ENCODE data around the gene DOCK2.

DOCK2 gene

GRCh38 chr5:169904508-169904907 lies 267.4 kb downstream of the DOCK2 start:
- H3K4me1 ChIP-seq (ENCODE audit: control insufficient read depth, insufficient read depth, low read length) = no peaks in the 10 kb centered on the region
- H3K27me3 ChIP-seq (ENCODE audit: control insufficient read depth, insufficient read depth, low read length) = no peaks in the 10 kb centered on the region
- no peak overlapping the region for H3K4me3 ChIP-seq (ENCODE audit: low read length)
- H3K9ac ChIP-seq (ENCODE audit: low read length) = no peak overlapping the region
- no peaks in the 10 kb centered on the region for H3K36me3 ChIP-seq (ENCODE audit: control insufficient read depth, insufficient read depth, low read length)
- no peak overlapping the region for H3K27ac ChIP-seq (ENCODE audit: low read depth, low read length)

DNA sequence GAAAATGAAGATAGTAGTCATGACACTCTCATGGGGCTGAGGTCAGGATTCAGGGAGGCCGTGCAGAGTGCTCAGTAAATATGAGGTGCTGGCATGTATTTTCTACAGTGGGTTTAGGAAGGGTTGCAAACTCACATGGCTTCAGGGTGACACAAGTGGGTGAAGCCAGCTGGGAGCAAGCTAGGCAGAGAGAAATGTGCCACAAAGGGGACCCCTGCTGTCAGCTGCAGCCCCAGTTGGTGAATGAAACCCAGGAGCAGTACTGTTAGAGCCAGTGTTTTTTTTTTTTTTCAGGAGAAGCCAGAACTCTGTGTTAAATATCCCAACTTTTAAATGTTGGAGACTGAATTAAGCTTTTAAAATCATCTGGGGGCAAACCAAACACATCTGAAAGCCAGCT lies 267.9 kb downstream of the DOCK2 start:
- Histone ChIP-seq H3K4me3 (ENCODE audit: low read length) (no peak overlapping the region), H3K27me3 (ENCODE audit: control insufficient read depth, insufficient read depth, low read length) (no peaks in the 10 kb centered on the region), H3K36me3 (ENCODE audit: control insufficient read depth, insufficient read depth, low read length) (no peaks in the 10 kb centered on the region), H3K27ac (ENCODE audit: low read depth, low read length) (no peak overlapping the region), H3K9ac (ENCODE audit: low read length) (no peak overlapping the region), H3K4me1 (ENCODE audit: control insufficient read depth, insufficient read depth, low read length) (no peaks in the 10 kb centered on the region)

- Histone ChIP-seq H3K9ac (ENCODE audit: low read length) (no peak overlapping the region), H3K27ac (ENCODE audit: low read depth, low read length) (no peak overlapping the region), H3K4me3 (ENCODE audit: low read length) (no peak overlapping the region), H3K36me3 (ENCODE audit: control insufficient read depth, insufficient read depth, low read length) (no peaks in the 10 kb centered on the region), H3K4me1 (ENCODE audit: control insufficient read depth, insufficient read depth, low read length) (no peaks in the 10 kb centered on the region), H3K27me3 (ENCODE audit: control insufficient read depth, insufficient read depth, low read length) (no peaks in the 10 kb centered on the region)
Measured at GRCh38 chr5:169906745-169907649, 269.9 kb downstream of the DOCK2 start.

DNA sequence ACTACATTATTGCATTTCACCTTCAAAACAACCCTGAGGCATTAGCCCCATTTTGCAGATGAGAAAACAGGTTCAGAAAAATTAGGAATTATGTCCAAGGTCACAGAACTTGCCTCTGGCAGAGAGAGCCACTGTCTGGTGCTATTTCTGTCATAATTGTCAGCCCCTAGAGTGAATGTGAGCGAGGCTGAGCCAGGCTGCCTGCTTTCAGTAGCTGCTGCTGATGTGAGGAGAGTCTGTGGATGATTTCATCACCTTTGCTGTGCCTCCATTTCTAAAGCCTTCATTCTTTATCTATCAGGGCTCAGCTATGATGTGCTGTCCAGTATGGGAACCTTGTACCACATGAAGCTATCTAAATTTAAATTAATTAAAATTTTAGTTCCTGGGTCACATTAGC lies 271.8 kb downstream of the DOCK2 start:
- Histone ChIP-seq H3K9ac (ENCODE audit: low read length) (no peak overlapping the region), H3K27ac (ENCODE audit: low read depth, low read length) (no peak overlapping the region), H3K27me3 (ENCODE audit: control insufficient read depth, insufficient read depth, low read length) (no peaks in the 10 kb centered on the region), H3K36me3 (ENCODE audit: control insufficient read depth, insufficient read depth, low read length) (no peaks in the 10 kb centered on the region), H3K4me3 (ENCODE audit: low read length) (no peak overlapping the region), H3K4me1 (ENCODE audit: control insufficient read depth, insufficient read depth, low read length) (no peaks in the 10 kb centered on the region)

GRCh38 chr5:169909945-169910344 lies 272.9 kb downstream of the DOCK2 start:
- H3K27ac ChIP-seq (ENCODE audit: low read depth, low read length) = no peak overlapping the region

DNA sequence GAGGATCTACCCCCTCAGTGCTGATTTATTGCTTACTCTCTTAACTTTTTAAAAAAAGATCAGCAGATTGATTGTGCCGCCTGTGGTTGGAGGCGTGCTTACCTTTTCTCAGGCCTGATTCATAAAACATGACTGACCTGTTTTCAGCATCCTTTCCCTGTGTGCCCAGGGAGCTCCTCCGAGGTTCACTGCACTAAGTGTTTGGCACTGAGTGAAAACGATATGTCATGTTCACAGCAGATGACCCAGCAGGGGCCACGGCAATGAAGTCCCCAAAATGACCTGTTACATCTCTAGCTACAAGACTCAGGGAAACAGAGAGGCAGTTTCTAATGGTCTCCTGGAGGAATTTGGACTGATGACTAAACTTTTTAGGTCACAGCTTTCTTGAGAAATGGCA lies 273.3 kb downstream of the DOCK2 start:
- Histone ChIP-seq H3K36me3 (ENCODE audit: control insufficient read depth, insufficient read depth, low read length) (no peaks in the 10 kb centered on the region), H3K4me3 (ENCODE audit: low read length) (no peak overlapping the region), H3K27ac (ENCODE audit: low read depth, low read length) (no peak overlapping the region)

More at GRCh38 chr5:169909945-169910344, 272.9 kb downstream of the DOCK2 start:
- Histone ChIP-seq H3K4me1 (ENCODE audit: control insufficient read depth, insufficient read depth, low read length) (no peaks in the 10 kb centered on the region), H3K9ac (ENCODE audit: low read length) (no peak overlapping the region), H3K36me3 (ENCODE audit: control insufficient read depth, insufficient read depth, low read length) (no peaks in the 10 kb centered on the region), H3K4me3 (ENCODE audit: low read length) (no peak overlapping the region), H3K27me3 (ENCODE audit: control insufficient read depth, insufficient read depth, low read length) (no peaks in the 10 kb centered on the region)

DNA sequence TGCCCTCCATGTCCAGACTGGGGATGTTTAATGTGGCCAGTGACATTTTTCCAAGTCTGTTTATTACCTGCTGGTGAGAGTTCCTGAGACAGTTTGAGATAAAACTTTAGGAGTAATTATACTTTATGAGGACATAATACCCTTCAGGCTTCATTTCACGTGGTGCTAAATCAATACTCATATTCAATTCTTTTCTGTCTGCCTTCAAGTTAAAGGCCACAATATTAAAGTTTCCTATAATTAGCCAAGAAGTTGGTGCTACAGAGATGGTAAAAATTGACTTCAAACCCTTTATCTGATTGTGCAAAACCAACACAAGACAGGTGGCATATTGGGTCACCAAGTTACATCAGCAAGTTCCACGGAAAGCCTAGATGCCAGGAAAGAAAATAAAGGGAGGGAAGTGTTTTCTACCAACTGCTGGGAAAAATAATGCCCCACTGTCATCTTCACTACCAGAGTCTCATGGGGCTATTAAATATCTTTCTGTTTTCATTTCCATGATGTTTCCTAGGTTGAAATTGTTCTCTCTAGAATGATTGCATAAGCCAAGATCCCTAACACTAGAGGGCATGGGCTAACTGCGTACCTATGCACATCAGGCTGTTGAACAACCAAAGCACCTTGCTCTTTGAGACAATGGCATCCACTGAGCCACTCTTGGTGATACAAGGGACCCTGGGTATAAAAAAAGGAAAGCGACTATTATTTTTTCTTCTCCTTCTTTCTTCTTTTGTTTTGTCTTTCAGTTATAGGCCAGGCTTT lies 274.6 kb downstream of the DOCK2 start:
- Histone ChIP-seq H3K36me3 (ENCODE audit: control insufficient read depth, insufficient read depth, low read length) (no peaks in the 10 kb centered on the region), H3K4me1 (ENCODE audit: control insufficient read depth, insufficient read depth, low read length) (no peaks in the 10 kb centered on the region), H3K27ac (ENCODE audit: low read depth, low read length) (no peak overlapping the region), H3K9ac (ENCODE audit: low read length) (no peak overlapping the region), H3K4me3 (ENCODE audit: low read length) (no peak overlapping the region), H3K27me3 (ENCODE audit: control insufficient read depth, insufficient read depth, low read length) (no peaks in the 10 kb centered on the region)

More for the DNA sequence above, 273.3 kb downstream of the DOCK2 start:
- Histone ChIP-seq H3K4me1 (ENCODE audit: control insufficient read depth, insufficient read depth, low read length) (no peaks in the 10 kb centered on the region), H3K27me3 (ENCODE audit: control insufficient read depth, insufficient read depth, low read length) (no peaks in the 10 kb centered on the region), H3K9ac (ENCODE audit: low read length) (no peak overlapping the region)

DNA sequence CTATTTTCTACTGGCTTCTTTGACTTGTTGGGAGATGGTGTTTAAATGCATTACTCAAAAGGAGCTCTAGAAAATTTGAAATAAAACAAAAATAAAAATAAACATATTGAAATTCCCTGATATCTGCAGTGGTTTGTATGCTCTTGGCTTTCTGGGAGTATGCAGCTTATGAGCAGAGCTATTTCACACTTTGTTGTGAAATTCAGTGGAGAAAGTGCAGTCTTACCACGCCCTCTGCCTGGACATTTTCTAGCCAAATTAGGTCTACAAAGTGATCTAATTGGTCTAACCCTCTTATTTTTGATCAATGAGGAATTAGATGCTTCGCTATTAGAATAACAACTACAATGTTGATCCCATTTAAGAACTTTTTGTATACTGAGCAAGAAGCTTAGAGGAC lies 276.4 kb downstream of the DOCK2 start:
- no peak overlapping the region for H3K27ac ChIP-seq (ENCODE audit: low read depth, low read length)

DNA sequence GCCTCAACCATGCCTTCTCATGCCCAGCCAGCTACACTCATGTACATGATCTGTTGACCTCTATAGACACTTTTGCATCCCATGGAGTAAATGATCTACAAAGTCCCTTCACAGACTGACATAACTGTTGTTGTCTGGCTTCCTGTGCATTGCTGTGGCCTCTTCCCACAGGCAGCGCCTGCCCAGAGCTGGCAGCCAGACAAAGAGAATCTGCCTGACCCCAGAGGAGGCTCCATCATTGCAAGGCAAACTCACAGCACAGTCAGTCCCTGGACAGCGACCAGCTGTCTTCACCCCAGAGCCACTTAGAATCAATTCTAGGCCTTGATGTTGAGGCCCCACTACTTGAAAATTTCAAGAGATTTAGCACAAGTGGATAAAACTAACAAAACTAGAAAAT lies 277.7 kb downstream of the DOCK2 start:
- Histone ChIP-seq H3K36me3 (ENCODE audit: control insufficient read depth, insufficient read depth, low read length) (no peaks in the 10 kb centered on the region), H3K4me3 (ENCODE audit: low read length) (no peak overlapping the region), H3K27ac (ENCODE audit: low read depth, low read length) (no peak overlapping the region), H3K27me3 (ENCODE audit: control insufficient read depth, insufficient read depth, low read length) (no peaks in the 10 kb centered on the region), H3K9ac (ENCODE audit: low read length) (no peak overlapping the region), H3K4me1 (ENCODE audit: control insufficient read depth, insufficient read depth, low read length) (no peaks in the 10 kb centered on the region)

More for the DNA sequence above, 276.4 kb downstream of the DOCK2 start:
- H3K4me3 ChIP-seq (ENCODE audit: low read length) = no peak overlapping the region
- H3K36me3 ChIP-seq (ENCODE audit: control insufficient read depth, insufficient read depth, low read length) = no peaks in the 10 kb centered on the region
- H3K27me3 ChIP-seq (ENCODE audit: control insufficient read depth, insufficient read depth, low read length) = no peaks in the 10 kb centered on the region
- no peak overlapping the region for H3K9ac ChIP-seq (ENCODE audit: low read length)
- H3K4me1 ChIP-seq (ENCODE audit: control insufficient read depth, insufficient read depth, low read length) = no peaks in the 10 kb centered on the region

DNA sequence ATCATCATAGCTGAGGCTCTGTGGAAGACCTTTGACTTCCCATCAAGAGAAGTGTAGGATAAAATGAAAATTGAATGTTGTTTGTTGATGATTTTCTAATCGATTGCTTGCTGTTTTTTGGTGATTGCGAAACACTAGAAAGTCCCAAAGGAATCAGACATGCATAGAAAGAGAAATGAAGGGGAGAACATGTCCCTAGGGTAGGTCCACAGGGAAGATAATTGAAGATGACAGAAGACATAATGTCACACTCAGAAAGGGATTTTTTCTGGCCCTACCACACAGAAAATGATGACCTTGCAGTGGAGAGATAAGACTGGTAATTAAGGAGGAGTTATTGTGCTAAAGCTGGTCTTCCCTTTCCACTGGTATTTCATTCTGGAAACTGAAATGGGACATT lies 280.4 kb downstream of the DOCK2 start:
- Histone ChIP-seq H3K4me1 (ENCODE audit: control insufficient read depth, insufficient read depth, low read length) (no peaks in the 10 kb centered on the region), H3K4me3 (ENCODE audit: low read length) (no peak overlapping the region), H3K9ac (ENCODE audit: low read length) (no peak overlapping the region), H3K36me3 (ENCODE audit: control insufficient read depth, insufficient read depth, low read length) (no peaks in the 10 kb centered on the region), H3K27me3 (ENCODE audit: control insufficient read depth, insufficient read depth, low read length) (no peaks in the 10 kb centered on the region), H3K27ac (ENCODE audit: low read depth, low read length) (no peak overlapping the region)

- no peak overlapping the region for H3K4me3 ChIP-seq (ENCODE audit: low read length)
Measured at GRCh38 chr5:169918228-169918627, 281.2 kb downstream of the DOCK2 start.

GRCh38 chr5:169920474-169920873 lies 283.4 kb downstream of the DOCK2 start:
- Histone ChIP-seq H3K4me1 (ENCODE audit: control insufficient read depth, insufficient read depth, low read length) (no peaks in the 10 kb centered on the region), H3K27ac (ENCODE audit: low read depth, low read length) (no peak overlapping the region), H3K36me3 (ENCODE audit: control insufficient read depth, insufficient read depth, low read length) (no peaks in the 10 kb centered on the region), H3K4me3 (ENCODE audit: low read length) (no peak overlapping the region), H3K27me3 (ENCODE audit: control insufficient read depth, insufficient read depth, low read length) (peaks cover 2% of the 10 kb centered on the region), H3K9ac (ENCODE audit: low read length) (no peak overlapping the region)

More at GRCh38 chr5:169918228-169918627, 281.2 kb downstream of the DOCK2 start:
- no peaks in the 10 kb centered on the region for H3K4me1 ChIP-seq (ENCODE audit: control insufficient read depth, insufficient read depth, low read length)
- H3K9ac ChIP-seq (ENCODE audit: low read length) = no peak overlapping the region
- no peaks in the 10 kb centered on the region for H3K36me3 ChIP-seq (ENCODE audit: control insufficient read depth, insufficient read depth, low read length)
- H3K27ac ChIP-seq (ENCODE audit: low read depth, low read length) = no peak overlapping the region
- H3K27me3 ChIP-seq (ENCODE audit: control insufficient read depth, insufficient read depth, low read length) = no peaks in the 10 kb centered on the region

All from rectal smooth muscle tissue (tissue), 1 donor.